Immature natural killer cell (primary cell): Measurements from ENCODE around the gene NPTN. TPM values are rescaled to one million over a fixed set of nuclear protein-coding genes. Genes with fewer than 3 reads are reported as not detected.

Experiments
- DNase-seq, 3 donors: peaks; one replicate each; pipeline ENCODE4 v3.0.0; 2022; ENCODE audit warnings: mixed read lengths in 1 of 3
- H3K27ac Mint-ChIP-seq, 6 donors: one replicate each; pipeline ENCODE4 v1.8.0; 2020; ENCODE audit warnings: mixed read lengths in 6 of 6, mild to moderate bottlenecking in 5 of 6, inconsistent platforms in 4 of 6, moderate library complexity in 3 of 6
- H3K27me3 Mint-ChIP-seq, 3 donors: one replicate each; pipeline ENCODE4 v1.8.0; 2020 to 2021; ENCODE audit warnings: low read depth in 3 of 3, mild to moderate bottlenecking in 3 of 3, mixed read lengths in 3 of 3, moderate library complexity in 3 of 3, inconsistent platforms in 1 of 3
- H3K36me3 Mint-ChIP-seq, 3 donors: one replicate each; pipeline ENCODE4 v1.8.0; 2020; ENCODE audit warnings: mixed read lengths in 3 of 3, inconsistent platforms in 2 of 3, mild to moderate bottlenecking in 2 of 3
- H3K4me1 Mint-ChIP-seq, 2 donors: one replicate each; pipeline ENCODE4 v1.8.0; 2020; ENCODE audit warnings: inconsistent platforms in 2 of 2, mild to moderate bottlenecking in 2 of 2, mixed read lengths in 2 of 2, moderate library complexity in 1 of 2
- H3K4me3 Mint-ChIP-seq, 5 donors: one replicate each; pipeline ENCODE4 v1.8.0; 2020; ENCODE audit warnings: mild to moderate bottlenecking in 5 of 5, mixed read lengths in 5 of 5, inconsistent platforms in 3 of 5, moderate library complexity in 3 of 5
- H3K9me3 Mint-ChIP-seq, 6 donors: one replicate each; pipeline ENCODE4 v1.8.0; 2020; ENCODE audit warnings: mild to moderate bottlenecking in 6 of 6, mixed read lengths in 6 of 6, inconsistent platforms in 4 of 6, moderate library complexity in 3 of 6
- polyA plus RNA-seq, 3 donors: library from polyadenylated mRNA; unstranded; fragments of 300-500 nt; fragmentation: Illumina TruSeq; gene quantifications; one replicate each; pipeline ENCODE4 v1.2.3, GENCODE V29; 2021

The NPTN gene
- 10 to 100 TPM; 30.3 to 58.7 (median 41.6) TPM for polyA plus RNA-seq

DNA sequence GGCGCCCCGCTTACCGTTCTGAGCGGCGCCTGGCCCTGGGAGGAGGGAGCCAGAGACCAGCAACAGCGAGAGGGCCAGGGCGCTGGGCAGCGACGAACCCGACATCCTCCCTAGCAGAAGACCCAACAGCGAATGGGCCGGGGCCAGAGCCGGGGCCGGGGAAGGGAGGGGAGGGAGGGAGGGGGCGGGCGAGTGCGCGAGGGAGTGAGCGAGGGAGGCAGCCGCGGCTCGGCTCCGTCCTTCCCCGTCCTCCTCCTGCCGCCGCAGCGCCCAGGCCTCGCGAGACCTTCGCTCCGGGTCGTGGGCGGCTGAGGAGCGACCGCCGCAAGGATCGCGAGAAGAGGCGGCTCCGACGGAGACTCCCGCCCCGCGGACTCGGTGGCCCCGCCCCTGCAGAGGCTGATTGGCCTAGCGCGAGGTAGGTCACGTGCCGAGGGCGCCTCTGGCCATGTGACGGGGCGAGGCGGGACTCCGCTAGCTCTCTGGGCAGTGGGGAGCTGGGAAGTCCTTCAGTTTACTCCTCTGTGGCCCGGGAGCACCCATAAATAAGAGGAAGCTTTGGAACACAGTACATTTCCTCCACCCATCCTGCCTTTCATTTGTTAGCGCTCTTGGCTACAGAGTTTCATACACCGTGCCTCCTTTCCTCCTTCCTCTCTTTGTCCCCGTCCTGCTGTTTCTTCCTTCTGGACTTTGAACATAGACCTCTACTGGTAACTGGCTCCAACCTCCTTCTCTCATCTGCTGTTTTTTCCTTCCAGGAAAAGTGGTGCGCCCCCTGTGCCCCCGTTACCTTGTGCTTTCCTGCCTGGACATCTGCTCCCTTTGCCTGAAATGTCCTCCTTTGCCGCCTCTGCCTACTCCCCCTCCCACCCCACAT is at the start of gene NPTN:
NPTN (minus strand) TSS at position 279 of the 880 bp plus-strand sequence; CDS start at position 105, 174 bp downstream.
- Mint-ChIP-seq H3K36me3 (no peaks in the 10 kb centered on the region), H3K9me3 (no peaks in the 10 kb centered on the region), H3K4me3 (peak within 1 kb of the TSS; percentile 83 to 91 (median 88)), H3K4me1 (peaks cover 42 to 56% of the 10 kb centered on the region in 2 donors), H3K27ac (peak within 1 kb of the TSS; percentile 73 to 88 (median 82)), H3K27me3 (peaks cover 0 to 7% (median 6%) of the 10 kb centered on the region in 3 donors)
- DNase-seq: peak; percentile 98 to 99 (median 98)

DNA sequence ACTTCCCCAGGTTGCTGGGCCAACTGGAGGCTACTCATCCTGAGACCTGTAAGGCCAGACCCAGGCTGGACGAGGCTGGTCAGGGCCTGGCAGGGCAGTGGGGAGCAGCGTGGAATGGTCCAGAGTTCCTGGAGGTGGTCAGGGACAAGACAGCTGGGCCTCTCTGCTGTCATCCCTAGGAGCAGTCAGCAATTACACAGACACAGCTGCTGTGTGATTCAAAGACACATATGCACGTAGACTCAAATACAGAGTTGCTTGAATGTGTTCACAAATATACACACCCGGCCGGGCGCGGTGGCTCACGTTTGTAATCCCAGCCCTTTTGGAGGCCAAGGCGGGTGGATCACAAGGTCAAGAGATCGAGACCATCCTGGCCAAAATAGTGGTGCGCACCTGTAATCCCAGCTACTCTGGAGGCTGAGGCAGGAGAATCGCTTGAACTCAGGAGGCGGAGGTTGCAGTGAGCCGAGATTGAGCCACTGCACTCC is 49.5 kb upstream of the NPTN start:
- H3K4me3 Mint-ChIP-seq: peak overlapping the region in 1 of 5 donors; percentile 22
- no peak for DNase-seq
- H3K4me1 Mint-ChIP-seq: peaks cover 7 to 12% of the 10 kb centered on the region in 2 donors
- H3K27ac Mint-ChIP-seq: no peak overlapping the region
- H3K27me3 Mint-ChIP-seq: peaks cover 6 to 25% (median 14%) of the 10 kb centered on the region in 3 donors
- no peaks in the 10 kb centered on the region for H3K9me3 Mint-ChIP-seq
- peaks cover 0 to 4% (median 0%) of the 10 kb centered on the region in 3 donors for H3K36me3 Mint-ChIP-seq

DNA sequence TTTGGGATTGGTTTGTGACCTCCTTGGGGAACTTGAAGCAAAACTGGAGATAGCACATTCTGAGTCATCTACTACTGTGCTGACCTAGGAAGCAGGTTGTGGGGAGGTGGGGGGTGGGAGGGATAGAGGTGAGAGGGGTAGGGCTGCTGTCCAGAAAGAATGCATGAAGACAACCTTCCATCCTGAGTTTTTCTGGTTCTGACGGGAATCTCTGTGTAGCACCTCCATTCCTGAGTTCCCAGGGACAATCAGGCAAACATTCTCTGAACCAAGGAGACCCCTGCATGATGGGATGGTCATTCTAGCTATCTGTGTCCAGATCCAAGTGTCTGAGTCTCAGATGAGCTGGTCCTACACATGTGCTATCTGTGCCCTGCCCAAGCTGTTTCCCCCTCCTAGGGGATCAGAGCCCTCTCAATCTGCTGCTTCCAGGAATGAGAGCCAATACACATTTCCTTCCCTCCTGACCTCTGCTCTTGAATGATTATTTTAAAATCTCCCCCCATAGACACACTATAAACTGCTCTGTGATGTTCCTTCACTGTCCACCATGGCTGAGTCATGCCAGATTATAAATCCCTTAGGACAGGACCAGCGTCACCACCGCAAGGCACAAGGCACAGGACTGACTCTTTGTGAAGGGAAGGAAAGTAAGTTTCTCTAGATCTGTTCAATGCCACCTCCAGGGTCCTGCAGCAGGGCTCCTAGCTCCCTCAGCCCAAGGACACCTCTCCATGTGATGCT is 48.8 kb upstream of the NPTN start:
- Mint-ChIP-seq H3K27ac (no peak overlapping the region), H3K9me3 (no peaks in the 10 kb centered on the region), H3K36me3 (peaks cover 0 to 4% (median 0%) of the 10 kb centered on the region in 3 donors), H3K4me3 (no peak overlapping the region), H3K4me1 (peaks cover 7 to 12% of the 10 kb centered on the region in 2 donors), H3K27me3 (peaks cover 7 to 24% (median 13%) of the 10 kb centered on the region in 3 donors)
- no peak for DNase-seq

DNA sequence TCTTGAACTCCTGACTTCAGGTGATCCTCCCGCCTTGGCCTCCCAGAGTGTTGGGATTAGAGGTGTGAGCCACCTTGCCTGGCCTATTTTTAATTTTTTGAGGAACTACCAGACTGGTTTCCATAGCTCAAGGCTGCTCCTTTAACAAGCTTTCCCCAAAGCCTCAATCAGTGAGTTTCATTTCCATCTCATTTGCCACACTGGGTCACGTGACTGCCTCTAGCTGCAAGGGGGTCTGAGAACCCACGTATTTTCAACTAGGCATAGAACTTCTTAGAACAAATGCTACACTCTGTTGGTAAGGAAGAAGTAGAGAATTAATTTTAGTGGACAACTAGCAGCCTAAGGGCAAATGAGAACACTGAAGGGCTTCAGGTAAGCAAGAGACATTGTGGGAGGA is 47.9 kb upstream of the NPTN start:
- Mint-ChIP-seq H3K4me1 (peaks cover 7 to 12% of the 10 kb centered on the region in 2 donors), H3K36me3 (peaks cover 0 to 4% (median 0%) of the 10 kb centered on the region in 3 donors), H3K4me3 (no peak overlapping the region), H3K27ac (no peak overlapping the region), H3K27me3 (peaks cover 7 to 15% (median 10%) of the 10 kb centered on the region in 3 donors), H3K9me3 (no peaks in the 10 kb centered on the region)
- DNase-seq: no peak

DNA sequence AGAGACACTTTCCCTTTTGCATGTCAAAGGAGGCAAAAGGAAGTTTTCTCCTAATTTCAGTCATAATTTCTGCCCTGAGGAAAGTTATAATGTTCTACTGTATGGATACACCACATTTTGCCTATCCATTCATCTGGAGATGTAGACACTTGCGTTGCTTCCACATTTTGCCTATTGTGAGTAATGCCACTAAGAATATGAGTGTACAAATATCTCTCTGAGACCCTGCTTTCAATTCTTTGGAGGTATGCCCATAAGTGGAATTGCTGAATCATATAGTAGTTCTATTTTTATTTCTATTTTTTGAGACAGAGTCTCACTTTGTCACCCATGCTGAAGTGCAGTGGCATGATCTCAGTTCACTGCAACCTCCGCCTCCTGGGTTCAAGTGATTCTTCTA is 47.4 kb upstream of the NPTN start:
- H3K27ac Mint-ChIP-seq: no peak overlapping the region
- H3K9me3 Mint-ChIP-seq: no peaks in the 10 kb centered on the region
- DNase-seq: no peak
- peaks cover 4 to 11% (median 6%) of the 10 kb centered on the region in 3 donors for H3K27me3 Mint-ChIP-seq
- peaks cover 0 to 4% (median 0%) of the 10 kb centered on the region in 3 donors for H3K36me3 Mint-ChIP-seq
- H3K4me3 Mint-ChIP-seq: no peak overlapping the region
- peaks cover 5 to 12% of the 10 kb centered on the region in 2 donors for H3K4me1 Mint-ChIP-seq

DNA sequence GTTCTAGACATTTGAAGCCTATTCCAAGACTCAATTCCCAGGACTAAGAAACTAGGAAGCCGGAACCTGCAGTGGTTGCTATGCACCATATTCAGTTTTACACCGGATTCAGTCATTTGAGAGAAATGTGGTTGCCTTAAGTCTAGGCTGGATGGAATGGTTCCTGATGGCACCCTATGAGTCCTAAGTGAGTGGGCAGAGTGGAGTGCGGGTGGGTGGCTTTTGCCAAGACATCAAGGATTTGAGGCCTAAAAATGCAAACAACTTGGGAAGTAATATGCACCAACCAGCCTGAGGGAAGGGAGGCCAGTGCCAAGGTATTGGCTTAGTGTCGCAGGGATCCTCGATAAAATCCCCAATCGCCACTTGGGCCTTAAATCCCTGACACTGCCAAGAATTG is 46.8 kb upstream of the NPTN start:
- no peak overlapping the region for H3K27ac Mint-ChIP-seq

DNA sequence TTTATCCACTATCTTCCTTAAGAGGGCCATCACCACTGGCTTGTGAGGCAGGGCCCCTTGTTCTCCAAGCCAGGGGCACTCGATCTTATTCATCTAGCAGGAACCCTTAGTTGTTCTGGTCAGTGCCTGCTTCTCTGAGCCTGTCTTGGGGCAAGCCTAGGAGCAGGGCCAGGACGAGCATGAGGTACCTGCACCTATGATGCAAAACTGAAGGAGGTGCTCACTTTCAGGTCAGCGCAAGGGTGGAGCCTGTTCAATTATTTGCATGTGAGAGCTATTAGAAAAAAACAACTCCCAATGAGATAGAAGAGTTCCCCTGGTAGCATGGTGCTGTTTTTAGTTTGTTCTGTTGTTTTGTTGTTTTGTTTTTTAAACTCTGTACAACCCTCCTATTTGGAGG is 46.0 kb upstream of the NPTN start:
- no peak overlapping the region for H3K4me3 Mint-ChIP-seq

More for the DNA sequence above, 46.8 kb upstream of the NPTN start:
- Mint-ChIP-seq H3K4me1 (peaks cover 0 to 7% of the 10 kb centered on the region in 2 donors), H3K36me3 (peaks cover 0 to 4% (median 0%) of the 10 kb centered on the region in 3 donors), H3K9me3 (no peaks in the 10 kb centered on the region), H3K27me3 (peaks cover 3 to 6% (median 4%) of the 10 kb centered on the region in 3 donors), H3K4me3 (no peak overlapping the region)
- no peak for DNase-seq

DNA sequence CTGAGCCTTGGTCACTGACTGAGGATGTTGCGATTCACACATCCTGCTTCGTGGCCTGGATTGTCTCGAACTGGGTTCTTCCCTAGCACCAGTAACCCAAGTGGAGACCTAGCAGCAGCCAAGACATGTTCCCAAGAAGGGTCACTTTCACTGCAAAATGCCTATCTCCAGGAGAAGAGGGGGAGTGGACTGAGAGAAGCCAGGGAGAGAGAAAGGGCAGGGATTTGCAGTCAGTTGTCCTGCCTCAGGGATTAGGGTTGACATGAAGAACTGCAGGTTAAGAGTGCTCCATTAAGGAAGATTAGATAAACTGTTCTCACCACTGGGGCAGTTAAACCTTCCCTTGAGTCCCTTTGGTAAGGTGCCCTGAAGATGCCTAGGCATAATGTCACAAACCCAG is 45.3 kb upstream of the NPTN start:
- Mint-ChIP-seq H3K4me3 (no peak overlapping the region), H3K27me3 (peaks cover 4 to 8% (median 5%) of the 10 kb centered on the region in 3 donors), H3K36me3 (peaks cover 0 to 4% (median 0%) of the 10 kb centered on the region in 3 donors), H3K9me3 (no peaks in the 10 kb centered on the region), H3K27ac (no peak overlapping the region), H3K4me1 (peaks cover 0 to 2% of the 10 kb centered on the region in 2 donors)
- no peak for DNase-seq

More for the DNA sequence above, 46.0 kb upstream of the NPTN start:
- Mint-ChIP-seq H3K9me3 (no peaks in the 10 kb centered on the region), H3K27me3 (peaks cover 3 to 6% (median 4%) of the 10 kb centered on the region in 3 donors), H3K36me3 (peaks cover 0 to 4% (median 0%) of the 10 kb centered on the region in 3 donors), H3K27ac (no peak overlapping the region), H3K4me1 (peaks cover 0 to 4% of the 10 kb centered on the region in 2 donors)
- no peak for DNase-seq

DNA sequence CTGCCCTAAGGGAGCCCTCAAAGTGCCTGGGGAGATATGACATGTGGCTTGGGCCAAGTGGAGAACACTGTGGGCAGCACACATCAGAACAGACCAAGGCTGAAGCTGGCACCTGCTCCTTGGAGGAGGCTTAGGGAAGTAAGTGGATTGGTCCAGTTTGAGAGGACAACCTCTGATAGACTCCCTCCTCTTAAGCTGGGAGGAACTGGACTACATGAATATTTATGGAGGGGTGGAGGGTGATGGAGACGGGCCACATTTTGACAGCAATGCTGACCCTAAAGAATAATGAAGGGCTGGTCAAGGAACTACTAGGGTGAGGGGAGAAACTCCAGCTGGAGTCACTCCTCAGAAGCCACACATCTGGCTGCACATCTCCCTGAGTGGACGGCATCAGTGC is 44.5 kb upstream of the NPTN start:
- Mint-ChIP-seq H3K27ac (no peak overlapping the region), H3K27me3 (peaks cover 4 to 6% (median 5%) of the 10 kb centered on the region in 3 donors), H3K4me1 (no peaks in the 10 kb centered on the region), H3K36me3 (no peaks in the 10 kb centered on the region), H3K4me3 (no peak overlapping the region), H3K9me3 (no peaks in the 10 kb centered on the region)
- DNase-seq: no peak

DNA sequence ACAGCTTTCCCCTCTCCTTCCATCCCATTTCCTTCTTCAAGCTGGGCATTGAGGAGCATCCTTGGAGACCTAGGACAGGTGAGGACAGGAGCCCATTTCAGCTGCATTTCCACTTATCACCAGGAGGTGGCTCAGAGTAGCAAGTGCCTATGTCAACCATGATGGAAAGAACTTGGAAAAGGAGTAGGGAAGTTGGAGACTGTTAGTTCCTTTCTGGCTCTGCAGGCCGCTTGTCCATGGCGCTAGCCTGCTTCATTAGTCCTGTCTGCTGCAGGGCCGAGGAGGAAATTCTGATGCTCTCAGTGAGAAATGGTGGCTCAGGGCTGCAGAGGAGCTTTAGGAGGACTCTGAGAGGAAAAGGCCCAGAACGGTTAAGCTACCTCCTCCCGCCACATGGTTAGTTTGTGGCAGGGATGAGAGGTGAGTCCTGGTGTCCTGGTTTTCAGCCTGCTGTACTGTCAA is 44.0 kb upstream of the NPTN start:
- H3K4me1 Mint-ChIP-seq: no peaks in the 10 kb centered on the region
- peaks cover 4 to 5% (median 5%) of the 10 kb centered on the region in 3 donors for H3K27me3 Mint-ChIP-seq
- H3K27ac Mint-ChIP-seq: no peak overlapping the region
- DNase-seq: peak; percentile 33 to 41 (median 36)
- no peaks in the 10 kb centered on the region for H3K9me3 Mint-ChIP-seq
- no peaks in the 10 kb centered on the region for H3K36me3 Mint-ChIP-seq
- H3K4me3 Mint-ChIP-seq: no peak overlapping the region

DNA sequence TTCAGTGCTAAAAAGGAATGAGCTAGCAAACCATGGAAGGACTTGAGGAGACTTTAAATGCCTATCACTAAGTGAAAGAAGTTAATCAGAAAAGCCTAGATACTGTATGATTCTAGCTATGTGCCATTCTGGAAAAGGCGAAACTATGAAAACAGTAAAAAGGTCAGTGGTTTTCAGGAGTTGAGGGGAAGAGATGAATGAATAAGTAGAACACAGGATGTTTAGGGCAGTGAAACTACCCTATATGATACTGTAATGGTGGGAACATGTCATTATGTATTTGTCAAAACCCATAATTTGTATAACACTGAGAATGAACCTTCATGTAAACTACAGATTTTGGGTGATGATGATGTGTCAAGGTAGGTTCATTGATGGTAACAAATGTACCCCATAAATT is 41.4 kb upstream of the NPTN start:
- H3K27me3 Mint-ChIP-seq: peaks cover 8 to 11% (median 10%) of the 10 kb centered on the region in 3 donors
- H3K4me3 Mint-ChIP-seq: no peak overlapping the region
- no peak for DNase-seq
- H3K27ac Mint-ChIP-seq: no peak overlapping the region
- no peaks in the 10 kb centered on the region for H3K36me3 Mint-ChIP-seq
- no peaks in the 10 kb centered on the region for H3K9me3 Mint-ChIP-seq
- H3K4me1 Mint-ChIP-seq: no peaks in the 10 kb centered on the region

DNA sequence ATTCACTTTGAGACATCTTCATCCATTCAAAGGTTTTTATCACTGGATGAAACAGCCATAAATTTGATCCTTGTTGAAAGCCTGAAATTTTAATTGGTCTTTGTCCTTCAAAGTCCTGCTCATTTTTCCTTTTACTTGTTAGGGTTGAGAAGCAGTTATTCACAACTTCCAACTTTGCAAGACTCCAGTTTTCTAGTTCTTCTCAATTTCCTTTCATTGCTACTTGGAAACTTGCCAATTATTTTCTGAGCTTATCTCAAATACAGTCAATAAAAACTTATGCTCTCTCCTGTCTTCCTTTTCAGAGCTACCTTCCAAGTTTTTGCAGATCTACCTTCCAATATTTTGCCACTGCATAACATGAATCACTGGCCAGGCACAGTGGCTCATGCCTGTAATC is 27.3 kb upstream of the NPTN start:
- H3K9me3 Mint-ChIP-seq: peaks cover 0 to 2% (median 0%) of the 10 kb centered on the region in 6 donors
- no peaks in the 10 kb centered on the region for H3K36me3 Mint-ChIP-seq
- peaks cover 0 to 4% (median 0%) of the 10 kb centered on the region in 3 donors for H3K27me3 Mint-ChIP-seq
- no peak overlapping the region for H3K27ac Mint-ChIP-seq
- no peak for DNase-seq
- no peaks in the 10 kb centered on the region for H3K4me1 Mint-ChIP-seq
- no peak overlapping the region for H3K4me3 Mint-ChIP-seq

DNA sequence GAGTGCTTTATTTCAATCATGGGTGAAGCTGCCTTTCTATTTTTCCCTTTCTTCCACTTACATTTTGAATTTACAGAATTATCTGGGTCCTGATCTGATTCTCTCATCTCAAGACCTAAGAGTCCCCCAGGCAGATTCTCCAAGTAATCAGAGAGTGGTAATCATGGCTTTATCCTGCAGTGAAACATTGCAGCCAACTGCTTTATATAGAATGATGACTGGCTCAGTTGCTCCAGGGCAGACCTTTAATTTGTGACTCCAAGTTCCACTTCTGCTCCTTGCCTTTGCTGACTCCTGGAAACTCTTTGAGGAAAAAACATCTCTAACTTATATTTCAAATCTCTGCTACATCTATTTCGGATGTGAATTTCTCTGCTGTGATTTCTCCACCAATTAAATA is 25.5 kb upstream of the NPTN start:
- no peaks in the 10 kb centered on the region for H3K36me3 Mint-ChIP-seq
- DNase-seq: no peak
- peaks cover 0 to 4% (median 2%) of the 10 kb centered on the region in 3 donors for H3K27me3 Mint-ChIP-seq
- no peak overlapping the region for H3K27ac Mint-ChIP-seq
- H3K4me1 Mint-ChIP-seq: no peaks in the 10 kb centered on the region
- H3K9me3 Mint-ChIP-seq: peaks cover 0 to 2% (median 0%) of the 10 kb centered on the region in 6 donors
- H3K4me3 Mint-ChIP-seq: no peak overlapping the region
